ENCODE data around the gene FZD7. TPM values are rescaled to one million over a fixed set of nuclear protein-coding genes. Genes with fewer than 3 reads are reported as not detected.

The FZD7 gene
- total RNA-seq (10 to 100 TPM; 12.1 to 31.7 TPM), polyA plus RNA-seq (1 to 10 TPM; 3.9 to 4.4 TPM)
- long read RNA-seq, donor 1, transcript FZD7-201 (1 exons, 3,859 nt) = major isoform, 34 of 34 reads
- long read RNA-seq, donor 1, partial matches to known transcripts = 0 of 34 reads
- long read RNA-seq, donor 1, other reads (novel, unspliced or antisense) = 0 of 34 reads
- long read RNA-seq, donor 2, transcript FZD7-201 (1 exons, 3,859 nt) = major isoform, 19 of 19 reads
- long read RNA-seq, donor 2, partial matches to known transcripts = 0 of 19 reads
- long read RNA-seq, donor 2, other reads (novel, unspliced or antisense) = 0 of 19 reads
- long read RNA-seq, donor 3, transcript FZD7-201 (1 exons, 3,859 nt) = major isoform, 10 of 10 reads
- long read RNA-seq, donor 3, partial matches to known transcripts = 0 of 10 reads
- long read RNA-seq, donor 3, other reads (novel, unspliced or antisense) = 0 of 10 reads
- long read RNA-seq, donor 4, transcript FZD7-201 (1 exons, 3,859 nt) = major isoform, 12 of 12 reads
- long read RNA-seq, donor 4, partial matches to known transcripts = 0 of 12 reads
- long read RNA-seq, donor 4, other reads (novel, unspliced or antisense) = 0 of 12 reads
- long read RNA-seq, donor 5, transcript FZD7-201 (1 exons, 3,859 nt) = major isoform, 23 of 23 reads
- long read RNA-seq, donor 5, partial matches to known transcripts = 0 of 23 reads
- long read RNA-seq, donor 5, other reads (novel, unspliced or antisense) = 0 of 23 reads

GRCh38 chr2:202033317-202034248 is at the start of gene FZD7:
Gene FZD7 (plus strand): TSS chr2:202033855. CDS start chr2:202034648, 793 bp downstream.
- Histone ChIP-seq H3K4me1 (ENCODE audit: control insufficient read depth in 5 of 5, insufficient read depth in 5 of 5, low read length in 5 of 5) (peaks cover 0 to 54% (median 15%) of the 10 kb centered on the region in 5 donors), H3K4me3 (peak within 1 kb of the TSS; percentile 65), H3K9ac (ENCODE audit: insufficient read depth in 1 of 2, low read length in 2 of 2) (peak within 1 kb of the TSS; percentile 68 to 97), H3K27ac (ENCODE audit: low read depth in 1 of 2, low read length in 1 of 2) (peak within 1 kb of the TSS; percentile 75 to 98), H3K9me3 (ENCODE audit: control insufficient read depth in 4 of 4, insufficient read depth in 3 of 4, low read length in 3 of 4) (peaks cover 0 to 7% (median 0%) of the 10 kb centered on the region in 4 donors), H3K36me3 (ENCODE audit: control insufficient read depth in 4 of 4, insufficient read depth in 4 of 4, low read length in 4 of 4) (peaks cover 0 to 17% (median 4%) of the 10 kb centered on the region in 4 donors), H3K27me3 (ENCODE audit: control insufficient read depth in 3 of 3, insufficient read depth in 3 of 3, low read length in 2 of 3) (no peaks in the 10 kb centered on the region)
- DNase-seq (peak; percentile 97 to 99 (median 98)), ATAC-seq (ENCODE audit: insufficient read depth, low FRiP score) (peak; percentile 92)
- WGBS, 2 donors = 1% methylated on average over 71 to 108 of the region's 109 CpGs
- no peak for TF ChIP-seq CTCF (IDR thresholded peaks at IDR 0.05; ENCODE audit: control extremely low read depth, extremely low read depth)

- 96% methylated on average over 3 of the region's 3 CpGs for WGBS, 2 donors
- Histone ChIP-seq H3K27me3 (ENCODE audit: control insufficient read depth in 3 of 3, insufficient read depth in 3 of 3, low read length in 2 of 3) (no peaks in the 10 kb centered on the region), H3K4me3 (no peak overlapping the region), H3K27ac (ENCODE audit: low read depth in 1 of 2, low read length in 1 of 2) (no peak overlapping the region), H3K4me1 (ENCODE audit: control insufficient read depth in 5 of 5, insufficient read depth in 5 of 5, low read length in 5 of 5) (peaks cover 0 to 16% (median 0%) of the 10 kb centered on the region in 5 donors), H3K9me3 (ENCODE audit: control insufficient read depth in 4 of 4, insufficient read depth in 3 of 4, low read length in 3 of 4) (no peaks in the 10 kb centered on the region), H3K9ac (ENCODE audit: insufficient read depth in 1 of 2, low read length in 2 of 2) (no peak overlapping the region), H3K36me3 (ENCODE audit: control insufficient read depth in 4 of 4, insufficient read depth in 4 of 4, low read length in 4 of 4) (no peaks in the 10 kb centered on the region)
- TF ChIP-seq CTCF (IDR thresholded peaks at IDR 0.05; ENCODE audit: control extremely low read depth, extremely low read depth) = no peak
- ATAC-seq (ENCODE audit: insufficient read depth, low FRiP score) (no peak), DNase-seq (no peak)
These were observed 49.3 kb upstream of the FZD7 start for GRCh38 chr2:201984333-201984732.

- H3K4me3 ChIP-seq = no peak overlapping the region
- H3K27ac ChIP-seq (ENCODE audit: low read depth in 1 of 2, low read length in 1 of 2) = no peak overlapping the region
- H3K27me3 ChIP-seq (ENCODE audit: control insufficient read depth in 3 of 3, insufficient read depth in 3 of 3, low read length in 2 of 3) = no peaks in the 10 kb centered on the region
- DNase-seq (peak in 2 of 3 donors; percentile 33 to 58), ATAC-seq (ENCODE audit: insufficient read depth, low FRiP score) (no peak)
- no peak for TF ChIP-seq CTCF (IDR thresholded peaks at IDR 0.05; ENCODE audit: control extremely low read depth, extremely low read depth)
- no peaks in the 10 kb centered on the region for H3K36me3 ChIP-seq (ENCODE audit: control insufficient read depth in 4 of 4, insufficient read depth in 4 of 4, low read length in 4 of 4)
- H3K4me1 ChIP-seq (ENCODE audit: control insufficient read depth in 5 of 5, insufficient read depth in 5 of 5, low read length in 5 of 5) = peaks cover 0 to 16% (median 0%) of the 10 kb centered on the region in 5 donors
- 57 to 63% methylated on average over 12 of the region's 12 CpGs for WGBS, 2 donors
- H3K9me3 ChIP-seq (ENCODE audit: control insufficient read depth in 4 of 4, insufficient read depth in 3 of 4, low read length in 3 of 4) = no peaks in the 10 kb centered on the region
- H3K9ac ChIP-seq (ENCODE audit: insufficient read depth in 1 of 2, low read length in 2 of 2) = no peak overlapping the region
These were observed 48.7 kb upstream of the FZD7 start for GRCh38 chr2:201984800-201985525.
